PFSK-1 (cell line): ENCODE measurements around the gene ZBTB25.

Experiments used
- SIN3A ChIP-seq: IDR thresholded peaks from 2 replicates; pipeline ENCODE4 v1.6.1; 2012; ENCODE audit warnings: mild to moderate bottlenecking, low read length, moderate library complexity, borderline replicate concordance; ENCODE audit not compliant: insufficient read depth
- TAF1 ChIP-seq: IDR thresholded peaks from 2 replicates; pipeline ENCODE4 v1.6.1; 2012; ENCODE audit warnings: low read length, control low read depth, borderline replicate concordance; ENCODE audit not compliant: insufficient read depth

DNA sequence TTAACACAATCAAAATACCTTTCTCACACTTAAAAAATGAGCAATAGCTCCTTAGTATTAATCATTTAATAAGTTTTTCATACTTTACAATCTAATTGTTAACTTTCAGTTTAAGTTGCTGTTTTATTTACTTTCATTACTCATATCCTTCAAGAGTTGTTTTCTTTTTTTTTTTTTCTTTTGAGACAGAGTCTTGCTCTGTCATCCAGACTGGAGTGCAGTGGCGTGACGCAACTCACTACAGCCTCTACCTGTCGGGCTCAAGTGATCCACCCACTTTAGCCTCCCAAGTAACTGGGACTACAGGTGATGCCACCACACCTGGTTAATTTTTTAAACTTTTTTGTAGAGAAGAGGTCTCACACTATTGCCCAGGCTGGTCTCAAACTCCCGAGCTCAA, 17.1 kb upstream of the ZBTB25 start:
- no peak for TF ChIP-seq SIN3A
- TF ChIP-seq TAF1 = no peak
